ENCODE measurements around the gene ADAMTSL5. TPM values are rescaled to one million over a fixed set of nuclear protein-coding genes. Genes with fewer than 3 reads are reported as not detected.

Gene ADAMTSL5
- total RNA-seq, 2 donors from 2014 or later: 2.2 to 7.3 TPM

DNA sequence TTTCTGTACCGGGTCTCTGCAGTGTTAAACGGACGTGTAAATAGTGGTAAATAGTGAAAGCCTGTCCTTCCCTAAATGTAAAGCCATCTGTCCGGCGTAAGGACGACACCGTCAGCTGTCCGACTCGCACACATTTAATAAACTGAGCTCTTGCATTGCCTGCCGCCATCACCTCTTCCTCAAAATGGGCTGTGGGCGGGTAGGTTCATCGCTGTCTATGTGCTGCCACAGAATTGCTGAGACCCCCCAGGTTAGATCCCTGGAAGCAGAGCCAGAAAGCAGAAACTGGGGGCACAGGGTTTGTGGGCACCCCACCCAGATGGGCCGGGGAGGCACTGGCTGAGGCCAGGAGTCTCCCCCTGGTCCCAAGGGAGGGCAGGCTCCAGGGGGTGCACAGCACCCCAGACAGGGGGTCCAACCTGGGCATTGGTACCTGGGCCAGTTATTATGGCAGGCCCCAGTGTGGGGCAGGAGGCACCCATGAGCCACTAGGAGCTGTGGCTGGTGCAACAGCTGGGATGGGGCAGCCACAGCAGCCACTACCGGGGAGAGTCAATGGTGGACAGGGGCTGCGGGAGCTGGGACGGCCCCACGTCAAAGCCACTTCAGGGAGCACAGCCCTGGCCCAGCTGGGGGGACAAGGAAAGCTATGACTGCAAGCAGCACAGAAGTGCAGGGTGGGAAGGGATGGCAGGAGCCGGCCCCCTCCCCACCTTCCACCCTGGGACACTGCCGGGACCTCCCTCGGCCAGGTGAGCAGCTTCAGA lies 39.6 kb downstream of the ADAMTSL5 start:
- DNase-seq: no peak
- Histone ChIP-seq H3K27me3 (peaks cover 48% of the 10 kb centered on the region), H3K27ac (no peak overlapping the region), H3K9me3 (no peaks in the 10 kb centered on the region), H3K4me1 (peaks cover 32% of the 10 kb centered on the region), H3K9ac (ENCODE audit: low read depth in 2 of 2, low read length in 2 of 2) (no peak overlapping the region), H3K4me3 (no peak overlapping the region), H3K36me3 (no peaks in the 10 kb centered on the region)
- TF ChIP-seq, protein P1, sequence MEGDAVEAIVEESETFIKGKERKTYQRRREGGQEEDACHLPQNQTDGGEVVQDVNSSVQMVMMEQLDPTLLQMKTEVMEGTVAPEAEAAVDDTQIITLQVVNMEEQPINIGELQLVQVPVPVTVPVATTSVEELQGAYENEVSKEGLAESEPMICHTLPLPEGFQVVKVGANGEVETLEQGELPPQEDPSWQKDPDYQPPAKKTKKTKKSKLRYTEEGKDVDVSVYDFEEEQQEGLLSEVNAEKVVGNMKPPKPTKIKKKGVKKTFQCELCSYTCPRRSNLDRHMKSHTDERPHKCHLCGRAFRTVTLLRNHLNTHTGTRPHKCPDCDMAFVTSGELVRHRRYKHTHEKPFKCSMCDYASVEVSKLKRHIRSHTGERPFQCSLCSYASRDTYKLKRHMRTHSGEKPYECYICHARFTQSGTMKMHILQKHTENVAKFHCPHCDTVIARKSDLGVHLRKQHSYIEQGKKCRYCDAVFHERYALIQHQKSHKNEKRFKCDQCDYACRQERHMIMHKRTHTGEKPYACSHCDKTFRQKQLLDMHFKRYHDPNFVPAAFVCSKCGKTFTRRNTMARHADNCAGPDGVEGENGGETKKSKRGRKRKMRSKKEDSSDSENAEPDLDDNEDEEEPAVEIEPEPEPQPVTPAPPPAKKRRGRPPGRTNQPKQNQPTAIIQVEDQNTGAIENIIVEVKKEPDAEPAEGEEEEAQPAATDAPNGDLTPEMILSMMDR (IDR thresholded peaks at IDR 0.05): no peak
- intact Hi-C loops (cut with DNase I): no loop called here

DNA sequence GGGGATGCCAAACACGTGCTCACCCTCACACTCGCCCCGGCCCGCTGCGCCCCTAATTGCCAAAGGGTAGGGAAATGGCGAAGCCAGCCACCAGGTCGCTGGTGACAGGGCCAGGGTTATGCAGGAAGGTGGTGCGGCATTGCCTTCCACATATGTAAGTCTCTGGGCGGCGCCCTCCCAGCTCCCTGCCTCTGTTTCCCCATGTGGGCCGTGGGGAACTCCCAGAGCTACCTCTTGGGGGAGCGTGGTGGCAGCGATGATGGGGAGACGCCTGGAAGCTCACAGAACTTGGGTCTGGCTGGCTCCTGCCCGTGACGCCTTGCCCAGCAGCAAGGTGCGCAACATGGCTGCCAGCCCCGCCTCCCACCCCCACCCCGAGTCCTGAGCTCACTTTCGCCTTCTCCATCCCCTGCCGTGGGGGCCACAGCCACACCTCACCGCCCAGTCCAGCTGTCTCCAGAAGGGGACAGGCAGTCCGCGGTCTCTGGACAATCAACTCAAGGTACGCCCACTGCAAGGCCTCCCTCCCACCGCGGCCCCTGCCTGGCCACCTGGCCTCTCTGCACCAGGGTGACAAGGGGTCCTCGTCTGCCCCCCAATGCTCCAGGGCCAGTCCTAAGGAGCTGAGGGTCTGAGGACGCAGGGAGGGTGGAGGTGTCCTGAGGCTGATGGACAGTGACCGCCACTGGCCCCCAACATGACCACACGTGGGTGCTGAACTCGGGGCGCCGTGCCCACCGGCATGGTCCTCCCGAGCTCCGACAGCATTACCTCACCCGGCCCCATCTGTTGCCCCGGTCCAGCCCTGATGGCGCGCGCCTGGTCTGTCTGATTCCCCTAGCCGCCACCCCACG lies 40.4 kb downstream of the ADAMTSL5 start:
- peaks cover 29% of the 10 kb centered on the region for H3K4me1 ChIP-seq
- H3K9me3 ChIP-seq: no peaks in the 10 kb centered on the region
- no peak overlapping the region for H3K27ac ChIP-seq
- H3K9ac ChIP-seq (ENCODE audit: low read depth in 2 of 2, low read length in 2 of 2): no peak overlapping the region
- intact Hi-C loops (cut with DNase I): no loop called here
- peaks cover 56% of the 10 kb centered on the region for H3K27me3 ChIP-seq
- TF ChIP-seq, protein P1 (IDR thresholded peaks at IDR 0.05): no peak
- H3K36me3 ChIP-seq: no peaks in the 10 kb centered on the region
- H3K4me3 ChIP-seq: no peak overlapping the region
- DNase-seq: no peak

DNA sequence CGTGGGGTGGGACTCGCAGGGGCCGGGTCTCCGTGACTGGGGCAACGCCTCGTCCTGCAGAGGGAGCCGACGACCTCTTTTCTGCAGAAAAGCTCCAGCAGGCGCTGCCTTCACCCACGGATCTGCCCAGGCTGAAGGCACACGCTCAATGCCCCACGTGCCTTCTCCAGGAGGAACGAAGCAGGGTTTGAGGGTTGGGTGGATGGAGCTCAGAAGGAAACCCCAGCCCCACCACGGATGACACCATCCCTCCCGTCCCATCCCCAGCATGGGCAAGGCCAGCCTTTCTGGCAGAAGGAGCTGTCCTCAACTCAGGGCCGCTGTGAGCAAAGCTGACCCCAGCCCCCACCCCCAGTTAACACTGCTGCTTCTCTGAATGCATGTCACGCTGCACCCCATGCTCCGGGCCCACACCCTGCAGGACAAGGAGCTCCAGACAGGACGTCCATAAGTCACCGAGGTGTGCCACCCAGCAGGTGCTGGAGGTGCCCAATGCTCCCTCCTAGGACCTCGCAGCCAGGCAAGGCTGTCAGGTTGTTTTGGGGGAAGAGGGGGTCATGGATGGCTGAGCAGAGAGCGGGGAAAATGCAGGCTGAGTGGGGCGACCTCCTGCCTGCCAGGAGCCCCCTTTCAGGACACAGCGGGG lies 41.2 kb downstream of the ADAMTSL5 start:
- Histone ChIP-seq H3K36me3 (no peaks in the 10 kb centered on the region), H3K9ac (ENCODE audit: low read depth in 2 of 2, low read length in 2 of 2) (no peak overlapping the region), H3K27me3 (peaks cover 64% of the 10 kb centered on the region), H3K4me1 (peaks cover 29% of the 10 kb centered on the region), H3K27ac (no peak overlapping the region), H3K9me3 (no peaks in the 10 kb centered on the region), H3K4me3 (peak overlapping the region; percentile 27)
- intact Hi-C loops (cut with DNase I): no loop called here
- no peak for DNase-seq
- TF ChIP-seq, protein P1 (IDR thresholded peaks at IDR 0.05): no peak

DNA sequence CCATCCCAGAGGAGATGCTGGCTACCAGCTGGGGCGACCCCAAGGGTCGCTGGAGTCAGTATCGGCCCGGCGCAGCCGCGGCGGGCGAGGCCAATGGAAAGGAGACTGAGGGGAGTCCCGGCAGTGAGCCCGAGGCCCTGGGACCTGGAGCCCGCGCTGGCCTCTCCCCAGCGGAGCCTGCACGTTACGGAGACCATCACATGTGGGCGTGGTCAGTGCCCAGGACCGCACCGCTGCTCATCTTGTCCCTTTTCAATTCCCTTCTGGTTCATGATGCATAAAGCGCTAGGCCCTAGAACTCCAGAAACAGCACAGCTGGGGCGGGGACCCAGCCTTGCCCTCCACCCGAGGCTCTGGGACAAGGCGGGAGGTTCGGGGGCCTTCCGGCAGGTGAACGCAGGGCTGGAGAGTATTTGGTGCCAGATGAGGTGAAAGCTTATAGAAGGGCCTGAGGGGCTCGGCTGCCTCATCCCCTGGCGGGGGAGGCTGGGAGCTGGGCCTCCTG lies 41.8 kb downstream of the ADAMTSL5 start:
- Histone ChIP-seq H3K36me3 (no peaks in the 10 kb centered on the region), H3K4me1 (peaks cover 33% of the 10 kb centered on the region), H3K27ac (no peak overlapping the region), H3K27me3 (peaks cover 70% of the 10 kb centered on the region), H3K9ac (ENCODE audit: low read depth in 2 of 2, low read length in 2 of 2) (no peak overlapping the region), H3K9me3 (no peaks in the 10 kb centered on the region), H3K4me3 (peak overlapping the region; percentile 27)
- TF ChIP-seq, protein P1 (IDR thresholded peaks at IDR 0.05): no peak
- intact Hi-C loops (cut with DNase I): no loop called here
- DNase-seq: no peak

DNA sequence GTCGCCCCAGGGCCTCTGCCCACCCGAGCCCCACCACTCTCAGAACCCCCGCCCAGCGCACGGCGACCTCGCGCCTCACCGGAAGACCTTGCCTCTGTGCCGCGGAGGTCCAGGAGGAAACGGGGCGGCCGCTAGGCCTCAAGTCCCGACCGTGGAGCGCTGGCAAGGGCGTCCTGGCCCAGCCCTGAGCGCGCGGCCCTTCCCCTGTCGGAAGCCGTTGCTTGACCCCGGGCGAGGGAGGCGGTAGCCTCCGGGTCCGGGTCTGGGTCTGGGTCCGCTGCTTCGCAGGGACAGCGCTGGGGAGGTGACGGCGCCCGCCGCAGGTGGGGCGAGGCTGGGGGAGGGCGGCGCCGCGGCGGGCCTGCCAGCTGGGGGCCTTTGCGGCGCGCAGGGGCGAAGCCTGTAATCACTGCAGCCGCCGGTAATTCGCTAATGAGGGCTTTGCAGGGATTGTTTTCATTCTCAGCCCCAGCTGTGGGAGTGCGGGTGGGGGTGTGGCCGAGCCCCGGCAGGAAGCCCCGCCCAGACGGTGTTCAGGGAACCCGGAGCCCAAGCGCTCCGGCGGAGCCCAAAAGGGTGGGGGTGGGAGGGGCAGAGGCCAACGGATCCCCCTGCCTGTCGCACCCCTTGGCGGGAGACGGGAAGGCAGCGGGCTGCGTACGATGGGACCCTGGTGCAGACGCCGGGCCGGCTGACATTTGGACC lies 42.4 kb downstream of the ADAMTSL5 start:
- Histone ChIP-seq H3K9ac (ENCODE audit: low read depth in 2 of 2, low read length in 2 of 2) (peak overlapping the region in 1 of 2 donors; percentile 43), H3K27me3 (peaks cover 76% of the 10 kb centered on the region), H3K36me3 (no peaks in the 10 kb centered on the region), H3K4me1 (peaks cover 37% of the 10 kb centered on the region), H3K9me3 (no peaks in the 10 kb centered on the region), H3K27ac (no peak overlapping the region), H3K4me3 (peak overlapping the region; percentile 27)
- intact Hi-C loops (cut with DNase I): no loop called here
- TF ChIP-seq, protein P1 (IDR thresholded peaks at IDR 0.05): no peak
- peak; percentile 65 for DNase-seq

All from colonic mucosa (tissue), 4 donors.